Glutamatergic neuron (in vitro differentiated cells): Measurements from ENCODE around the gene PRX. TPM values are rescaled to one million over a fixed set of nuclear protein-coding genes. Genes with fewer than 3 reads are reported as not detected.

ENCODE experiments used
- DNase-seq: peaks from one replicate; pipeline ENCODE4 v3.0.0; 2022
- H3K27ac Mint-ChIP-seq: one replicate; pipeline ENCODE4 v1.8.0; 2020; ENCODE audit warnings: mild to moderate bottlenecking, mixed read lengths, inconsistent platforms; ENCODE audit not compliant: unreplicated experiment
- H3K27me3 Mint-ChIP-seq: one replicate; pipeline ENCODE4 v1.8.0; 2020; ENCODE audit warnings: mild to moderate bottlenecking, moderate library complexity, mixed read lengths, inconsistent platforms; ENCODE audit not compliant: unreplicated experiment
- H3K36me3 Mint-ChIP-seq: one replicate; pipeline ENCODE4 v1.8.0; 2020; ENCODE audit warnings: mild to moderate bottlenecking, mixed read lengths, inconsistent platforms; ENCODE audit not compliant: unreplicated experiment
- H3K4me1 Mint-ChIP-seq: one replicate; pipeline ENCODE4 v1.8.0; 2020; ENCODE audit warnings: mild to moderate bottlenecking, low read depth, mixed read lengths, inconsistent platforms; ENCODE audit not compliant: unreplicated experiment
- H3K4me3 Mint-ChIP-seq: one replicate; pipeline ENCODE4 v1.8.0; 2020; ENCODE audit warnings: mild to moderate bottlenecking, mixed read lengths, inconsistent platforms; ENCODE audit not compliant: unreplicated experiment
- H3K9me3 Mint-ChIP-seq: one replicate; pipeline ENCODE4 v1.8.0; 2020; ENCODE audit warnings: mild to moderate bottlenecking, moderate library complexity, mixed read lengths, inconsistent platforms; ENCODE audit not compliant: unreplicated experiment
- total RNA-seq: library from RNA; stranded (reverse); fragmentation: NEBNext Ultra II Directional; extraction: Animal tissue kit (Norgen Biotek cat#: 25700); gene quantifications from one replicate; pipeline ENCODE4 v1.2.1, GENCODE V29; 2021; ENCODE audit not compliant: unreplicated experiment
- TF ChIP-seq, protein P1 (sequence below): fragments of 200-600 bp; sonication (generic); IDR thresholded peaks from one replicate; pipeline ENCODE4 v1.5.0; 2021; ENCODE audit not compliant: partially characterized antibody, unreplicated experiment

The PRX gene
- total RNA-seq, 1 donor from 2014 or later: 4.7 TPM

- TF ChIP-seq, protein P1, sequence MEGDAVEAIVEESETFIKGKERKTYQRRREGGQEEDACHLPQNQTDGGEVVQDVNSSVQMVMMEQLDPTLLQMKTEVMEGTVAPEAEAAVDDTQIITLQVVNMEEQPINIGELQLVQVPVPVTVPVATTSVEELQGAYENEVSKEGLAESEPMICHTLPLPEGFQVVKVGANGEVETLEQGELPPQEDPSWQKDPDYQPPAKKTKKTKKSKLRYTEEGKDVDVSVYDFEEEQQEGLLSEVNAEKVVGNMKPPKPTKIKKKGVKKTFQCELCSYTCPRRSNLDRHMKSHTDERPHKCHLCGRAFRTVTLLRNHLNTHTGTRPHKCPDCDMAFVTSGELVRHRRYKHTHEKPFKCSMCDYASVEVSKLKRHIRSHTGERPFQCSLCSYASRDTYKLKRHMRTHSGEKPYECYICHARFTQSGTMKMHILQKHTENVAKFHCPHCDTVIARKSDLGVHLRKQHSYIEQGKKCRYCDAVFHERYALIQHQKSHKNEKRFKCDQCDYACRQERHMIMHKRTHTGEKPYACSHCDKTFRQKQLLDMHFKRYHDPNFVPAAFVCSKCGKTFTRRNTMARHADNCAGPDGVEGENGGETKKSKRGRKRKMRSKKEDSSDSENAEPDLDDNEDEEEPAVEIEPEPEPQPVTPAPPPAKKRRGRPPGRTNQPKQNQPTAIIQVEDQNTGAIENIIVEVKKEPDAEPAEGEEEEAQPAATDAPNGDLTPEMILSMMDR: no peak
- Mint-ChIP-seq H3K4me1 (peaks cover 5% of the 10 kb centered on the region), H3K27me3 (peaks cover 13% of the 10 kb centered on the region), H3K27ac (peak within 1 kb of the TSS; percentile 99), H3K9me3 (peaks cover 12% of the 10 kb centered on the region), H3K36me3 (no peaks in the 10 kb centered on the region), H3K4me3 (peak within 1 kb of the TSS; percentile 99)
- peak; percentile 99 for DNase-seq
These were observed 31.0 kb upstream of the PRX start, which contains the start of gene SERTAD3 for GRCh38 chr19:40444000-40444824. SERTAD3 (minus strand) TSS chr19:40444335; CDS start chr19:40442080, 2,255 bp downstream.

GRCh38 chr19:40443131-40443999 lies 30.2 kb upstream of the PRX start:
- peak overlapping the region; percentile 99 for H3K27ac Mint-ChIP-seq
- peak overlapping the region; percentile 99 for H3K4me3 Mint-ChIP-seq
- no peaks in the 10 kb centered on the region for H3K36me3 Mint-ChIP-seq
- peaks cover 12% of the 10 kb centered on the region for H3K9me3 Mint-ChIP-seq
- peaks cover 5% of the 10 kb centered on the region for H3K4me1 Mint-ChIP-seq
- peak; percentile 99 for DNase-seq
- TF ChIP-seq, protein P1: no peak
- peaks cover 13% of the 10 kb centered on the region for H3K27me3 Mint-ChIP-seq

- H3K27ac Mint-ChIP-seq: peak overlapping the region; percentile 38
These were observed 29.4 kb upstream of the PRX start for GRCh38 chr19:40442328-40443130.

DNA sequence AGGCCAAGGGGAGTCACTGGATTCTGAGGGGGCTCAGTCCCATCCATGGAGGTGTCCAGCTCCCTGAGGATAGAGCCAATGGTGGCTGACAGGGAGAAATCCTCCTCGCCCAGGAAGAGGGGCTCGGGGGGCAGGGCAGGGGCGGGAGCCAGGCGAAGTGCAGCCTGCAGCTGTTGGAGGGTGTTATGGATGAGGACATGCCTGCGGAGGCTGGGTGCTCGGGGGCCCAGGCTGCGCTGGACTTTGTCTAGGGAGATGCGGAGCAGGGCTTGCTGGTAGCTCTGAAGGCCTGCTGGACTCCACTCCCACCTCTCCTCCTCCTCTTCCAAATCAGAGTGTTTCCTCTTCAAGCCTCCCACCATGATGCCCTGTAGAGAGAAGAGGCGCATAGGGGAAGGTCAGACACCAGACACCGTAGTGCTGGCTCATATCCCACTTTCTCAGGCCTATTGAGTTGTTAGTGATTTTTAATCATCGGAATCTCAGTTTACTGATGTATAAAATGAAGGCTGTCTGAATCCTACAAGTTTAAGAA lies 28.6 kb upstream of the PRX start:
- H3K4me3 Mint-ChIP-seq: peak overlapping the region; percentile 88
- peaks cover 13% of the 10 kb centered on the region for H3K27me3 Mint-ChIP-seq
- TF ChIP-seq, protein P1: no peak
- no peak for DNase-seq
- peaks cover 5% of the 10 kb centered on the region for H3K4me1 Mint-ChIP-seq
- no peaks in the 10 kb centered on the region for H3K36me3 Mint-ChIP-seq
- no peak overlapping the region for H3K27ac Mint-ChIP-seq
- H3K9me3 Mint-ChIP-seq: peaks cover 12% of the 10 kb centered on the region

More at GRCh38 chr19:40442328-40443130, 29.4 kb upstream of the PRX start:
- peaks cover 12% of the 10 kb centered on the region for H3K9me3 Mint-ChIP-seq
- no peak for DNase-seq
- TF ChIP-seq, protein P1: no peak
- H3K4me1 Mint-ChIP-seq: peaks cover 5% of the 10 kb centered on the region
- H3K4me3 Mint-ChIP-seq: peak overlapping the region; percentile 88
- no peaks in the 10 kb centered on the region for H3K36me3 Mint-ChIP-seq
- peaks cover 13% of the 10 kb centered on the region for H3K27me3 Mint-ChIP-seq
